PC-9 (cell line): ENCODE measurements around the gene MORF4L1. TPM values are rescaled to one million over a fixed set of nuclear protein-coding genes. Genes with fewer than 3 reads are reported as not detected.
A peak's percentile ranks its signal among the peaks of the same experiment; 100 is the strongest.

Source experiments
- BruUV-seq: library from RNA; stranded (reverse); fragments of 400-500 nt; replicated peaks from 2 replicates; lab custom pipeline; 2021; lab: Mats Ljungman, UMichigan
- CTCF ChIA-PET: fragments of 300-600 bp; sonication (Branson Sonifier 250); formaldehyde crosslinking; loops from one replicate; lab custom pipeline; 2022; ENCODE audit warnings: antibody characterized with exemption; lab: Charles Lee
- POLR2A ChIA-PET: fragments of 300-600 bp; sonication (Branson Sonifier 250); formaldehyde crosslinking; loops from one replicate; lab custom pipeline; 2022; ENCODE audit warnings: antibody characterized with exemption; ENCODE audit not compliant: unreplicated experiment; lab: Charles Lee
- DNase-seq, 2 experiments: peaks; one replicate each; pipeline versions ENCODE4 v3.0.0 to v3.0.0-alpha.2; 2015 to 2022; ENCODE audit warnings: mixed read lengths in 1 of 2
- H2AFZ ChIP-seq: fragments of 200-600 bp; sonication (generic); 2 replicates; pipeline ENCODE4 v1.8.1; 2017; ENCODE audit warnings: antibody characterized with exemption
- H3F3A ChIP-seq: fragments of 200-600 bp; sonication (generic); 2 replicates; pipeline ENCODE4 v1.8.1; 2017; ENCODE audit warnings: antibody characterized with exemption, mild to moderate bottlenecking, low read depth; ENCODE audit not compliant: insufficient read depth
- H3K27ac ChIP-seq: fragments of 200-600 bp; sonication (generic); 2 replicates; pipeline ENCODE4 v1.6.1; 2016; ENCODE audit warnings: mixed run types
- H3K27me3 ChIP-seq: fragments of 200-600 bp; sonication (generic); 2 replicates; pipeline ENCODE4 v1.6.1; 2016; ENCODE audit warnings: low read depth, mixed run types; ENCODE audit not compliant: insufficient read depth
- H3K36me3 ChIP-seq: fragments of 200-600 bp; sonication (generic); 2 replicates; pipeline ENCODE4 v1.6.1; 2016; ENCODE audit warnings: low read depth, mixed run types
- H3K4me1 ChIP-seq: fragments of 200-600 bp; sonication (generic); replicated peaks from 2 replicates; pipeline ENCODE4 v1.6.1; 2016; ENCODE audit warnings: mixed run types; ENCODE audit not compliant: insufficient read depth
- H3K4me2 ChIP-seq: fragments of 200-600 bp; sonication (generic); 2 replicates; pipeline ENCODE4 v1.6.1; 2017; ENCODE audit warnings: mixed run types
- H3K4me3 ChIP-seq: fragments of 200-600 bp; sonication (generic); 2 replicates; pipeline ENCODE4 v1.6.1; 2016; ENCODE audit warnings: mixed run types
- H3K79me2 ChIP-seq: fragments of 200-600 bp; sonication (generic); 2 replicates; pipeline ENCODE4 v1.6.1; 2017; ENCODE audit warnings: low read depth, mixed run types
- H3K9me2 ChIP-seq: fragments of 200-600 bp; sonication (generic); 2 replicates; pipeline ENCODE4 v1.8.1; 2017; ENCODE audit warnings: mild to moderate bottlenecking; ENCODE audit not compliant: insufficient read depth
- H3K9me3 ChIP-seq: fragments of 200-600 bp; sonication (generic); 2 replicates; pipeline ENCODE4 v1.8.1; 2016; ENCODE audit warnings: low read depth; ENCODE audit not compliant: insufficient read depth
- H4K20me1 ChIP-seq: fragments of 200-600 bp; sonication (generic); 2 replicates; pipeline ENCODE4 v1.8.1; 2017; ENCODE audit not compliant: insufficient read depth
- EZH2 ChIP-seq: fragments of 200-600 bp; sonication (generic); IDR thresholded peaks from 2 replicates; pipeline ENCODE4 v1.8.0; 2017; ENCODE audit warnings: antibody characterized with exemption, low read depth
- intact Hi-C: fragments of 100-400 bp; cut with micrococcal nuclease; formaldehyde crosslinking; loops from one replicate; pipeline ENCODE4 v1.10.0; 2022; ENCODE audit not compliant: unreplicated experiment
- total RNA-seq: library from RNA; stranded (reverse); gene quantifications from 2 replicates; pipeline ENCODE4 v1.2.3, GENCODE V29; 2021
- TF ChIP-seq, protein P1 (sequence below): fragments of 200-600 bp; sonication (generic); conservative IDR thresholded peaks from 2 replicates; pipeline ENCODE4 v1.6.1; 2017; ENCODE audit warnings: mixed run types, antibody characterized with exemption, mild to moderate bottlenecking, moderate library complexity

MORF4L1 gene
- total RNA-seq, 1 experiment from 2014 or later, result 282 TPM

DNA sequence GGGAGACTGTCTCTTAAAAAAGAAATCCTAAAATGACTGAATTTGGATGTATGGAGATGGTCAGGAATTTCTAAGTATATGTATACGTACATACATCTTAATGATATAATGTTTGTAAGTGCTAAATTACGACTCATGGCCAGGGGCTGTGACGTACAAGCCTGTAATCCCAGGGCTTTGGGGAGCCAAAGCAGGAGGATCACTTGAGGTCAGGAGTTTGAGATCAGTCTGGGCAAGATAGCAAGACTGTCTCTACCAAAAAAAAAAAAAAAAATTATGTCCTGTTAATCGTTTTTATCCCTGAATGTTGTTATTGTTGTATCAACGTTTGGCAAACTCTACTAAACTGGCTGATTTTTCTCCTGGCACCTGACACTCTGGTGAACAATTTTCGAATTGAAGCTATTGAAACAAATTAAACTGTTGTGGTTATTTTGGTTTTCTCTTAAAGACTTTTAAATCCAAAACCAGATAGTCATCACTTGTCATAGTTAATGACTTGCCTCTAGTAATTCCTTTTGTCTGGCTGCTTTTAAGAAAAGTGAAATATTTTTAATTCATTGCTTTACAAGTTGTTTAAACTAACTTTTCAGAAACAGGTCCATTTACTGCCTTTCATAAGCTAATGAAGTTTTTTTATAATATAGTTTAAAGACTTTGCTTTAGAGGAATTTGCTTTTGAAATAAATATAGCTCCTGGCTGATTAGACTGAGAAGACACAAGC, 7.0 kb downstream of the MORF4L1 start:
- no peak for DNase-seq
- BruUV-seq, result no TSS peak
- H4K20me1 ChIP-seq, result peaks cover 100% of the 10 kb centered on the region
- H3K27ac ChIP-seq, result peak overlapping the region; percentile 42
- peaks cover 58% of the 10 kb centered on the region for H3K4me1 ChIP-seq
- no peak for TF ChIP-seq EZH2
- TF ChIP-seq, protein P1, sequence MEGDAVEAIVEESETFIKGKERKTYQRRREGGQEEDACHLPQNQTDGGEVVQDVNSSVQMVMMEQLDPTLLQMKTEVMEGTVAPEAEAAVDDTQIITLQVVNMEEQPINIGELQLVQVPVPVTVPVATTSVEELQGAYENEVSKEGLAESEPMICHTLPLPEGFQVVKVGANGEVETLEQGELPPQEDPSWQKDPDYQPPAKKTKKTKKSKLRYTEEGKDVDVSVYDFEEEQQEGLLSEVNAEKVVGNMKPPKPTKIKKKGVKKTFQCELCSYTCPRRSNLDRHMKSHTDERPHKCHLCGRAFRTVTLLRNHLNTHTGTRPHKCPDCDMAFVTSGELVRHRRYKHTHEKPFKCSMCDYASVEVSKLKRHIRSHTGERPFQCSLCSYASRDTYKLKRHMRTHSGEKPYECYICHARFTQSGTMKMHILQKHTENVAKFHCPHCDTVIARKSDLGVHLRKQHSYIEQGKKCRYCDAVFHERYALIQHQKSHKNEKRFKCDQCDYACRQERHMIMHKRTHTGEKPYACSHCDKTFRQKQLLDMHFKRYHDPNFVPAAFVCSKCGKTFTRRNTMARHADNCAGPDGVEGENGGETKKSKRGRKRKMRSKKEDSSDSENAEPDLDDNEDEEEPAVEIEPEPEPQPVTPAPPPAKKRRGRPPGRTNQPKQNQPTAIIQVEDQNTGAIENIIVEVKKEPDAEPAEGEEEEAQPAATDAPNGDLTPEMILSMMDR, result no peak
- peak overlapping the region; percentile 46 for H3K4me2 ChIP-seq
- peaks cover 49% of the 10 kb centered on the region for H3F3A ChIP-seq
- POLR2A ChIA-PET, result no interaction called here
- H3K79me2 ChIP-seq, result peaks cover 100% of the 10 kb centered on the region
- no peak overlapping the region for H2AFZ ChIP-seq
- H3K27me3 ChIP-seq, result no peaks in the 10 kb centered on the region
- peaks cover 48% of the 10 kb centered on the region for H3K36me3 ChIP-seq
- no peak overlapping the region for H3K4me3 ChIP-seq
- CTCF ChIA-PET, result interaction anchor here (0.5 kb wide), 1 partner anchor 109 kb away, joined by 5 read pairs; no protein-coding TSS in a partner anchor
- intact Hi-C loops, result no loop called here
- no peaks in the 10 kb centered on the region for H3K9me2 ChIP-seq
- no peaks in the 10 kb centered on the region for H3K9me3 ChIP-seq

DNA sequence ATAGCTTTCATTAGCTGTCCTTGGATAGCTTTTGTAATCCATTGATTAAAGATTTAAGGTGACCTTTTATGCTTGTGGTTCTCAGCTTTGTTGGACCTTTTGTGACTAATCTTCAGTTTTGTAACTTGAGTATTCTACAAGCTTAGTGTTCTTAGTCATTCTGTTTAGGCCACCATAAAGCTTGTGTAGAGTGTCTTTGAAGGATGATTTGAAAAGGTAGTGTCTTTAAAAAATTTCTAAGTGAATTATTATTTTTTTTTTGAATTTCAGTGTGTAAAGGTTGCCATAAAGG, 7.5 kb downstream of the MORF4L1 start:
- Histone ChIP-seq H3K27ac (peak overlapping the region; percentile 42), H3K9me2 (no peaks in the 10 kb centered on the region), H3K79me2 (peaks cover 100% of the 10 kb centered on the region), H3K4me3 (no peak overlapping the region), H4K20me1 (peaks cover 100% of the 10 kb centered on the region), H3F3A (peaks cover 54% of the 10 kb centered on the region), H3K36me3 (peaks cover 53% of the 10 kb centered on the region), H3K4me2 (peak overlapping the region; percentile 46), H3K27me3 (no peaks in the 10 kb centered on the region), H3K9me3 (no peaks in the 10 kb centered on the region), H3K4me1 (peaks cover 53% of the 10 kb centered on the region), H2AFZ (no peak overlapping the region)
- BruUV-seq, result no TSS peak
- intact Hi-C loops, result no loop called here
- peak in 1 of 2 experiments; percentile 66 for DNase-seq
- ChIA-PET POLR2A (no interaction called here), CTCF (interaction anchor here (0.5 kb wide), 1 partner anchor 109 kb away, joined by 5 read pairs; no protein-coding TSS in a partner anchor)
- TF ChIP-seq EZH2, result no peak
- TF ChIP-seq, protein P1, result no peak

DNA sequence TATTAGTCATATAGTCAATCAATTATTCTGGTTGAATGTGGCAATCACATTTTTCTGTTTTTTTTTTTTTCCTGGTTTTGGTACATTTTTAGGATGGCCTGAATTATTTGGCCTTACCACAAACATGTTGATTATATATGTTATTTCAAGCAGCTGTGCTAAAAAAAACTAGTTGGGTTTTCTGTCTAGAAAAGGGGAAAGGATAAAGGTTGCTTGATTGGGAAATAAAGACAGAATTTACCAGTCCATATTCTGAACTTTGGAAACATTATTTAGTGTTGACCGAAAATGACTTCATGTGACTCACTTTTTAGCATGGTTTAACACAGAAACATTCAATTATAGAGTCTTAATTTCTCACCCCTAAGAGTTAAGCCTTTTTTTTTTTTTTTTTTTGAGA, 8.1 kb downstream of the MORF4L1 start:
- Histone ChIP-seq H3K4me1 (peaks cover 47% of the 10 kb centered on the region), H3K4me3 (no peak overlapping the region), H3K9me3 (no peaks in the 10 kb centered on the region), H3K27ac (no peak overlapping the region), H3F3A (peaks cover 58% of the 10 kb centered on the region), H2AFZ (no peak overlapping the region), H3K4me2 (no peak overlapping the region), H3K9me2 (no peaks in the 10 kb centered on the region), H3K27me3 (no peaks in the 10 kb centered on the region), H3K36me3 (peaks cover 59% of the 10 kb centered on the region), H4K20me1 (peaks cover 100% of the 10 kb centered on the region), H3K79me2 (peaks cover 100% of the 10 kb centered on the region)
- BruUV-seq, result no TSS peak
- intact Hi-C loops, result no loop called here
- TF ChIP-seq EZH2, result no peak
- TF ChIP-seq, protein P1, result no peak
- DNase-seq, result no peak
- ChIA-PET POLR2A (no interaction called here), CTCF (interaction anchor here (0.7 kb wide), 1 partner anchor 19 kb away, joined by 3 read pairs; no protein-coding TSS in a partner anchor)
